GM19438 (cell line): ENCODE measurements around the gene PSMB7.

ENCODE experiments used
- ATAC-seq: cut with Tn5 transposase; IDR thresholded peaks from one replicate; pipeline ENCODE4 v1.9.1; 2021; ENCODE audit warnings: low read depth; ENCODE audit not compliant: unreplicated experiment

Gene PSMB7

DNA sequence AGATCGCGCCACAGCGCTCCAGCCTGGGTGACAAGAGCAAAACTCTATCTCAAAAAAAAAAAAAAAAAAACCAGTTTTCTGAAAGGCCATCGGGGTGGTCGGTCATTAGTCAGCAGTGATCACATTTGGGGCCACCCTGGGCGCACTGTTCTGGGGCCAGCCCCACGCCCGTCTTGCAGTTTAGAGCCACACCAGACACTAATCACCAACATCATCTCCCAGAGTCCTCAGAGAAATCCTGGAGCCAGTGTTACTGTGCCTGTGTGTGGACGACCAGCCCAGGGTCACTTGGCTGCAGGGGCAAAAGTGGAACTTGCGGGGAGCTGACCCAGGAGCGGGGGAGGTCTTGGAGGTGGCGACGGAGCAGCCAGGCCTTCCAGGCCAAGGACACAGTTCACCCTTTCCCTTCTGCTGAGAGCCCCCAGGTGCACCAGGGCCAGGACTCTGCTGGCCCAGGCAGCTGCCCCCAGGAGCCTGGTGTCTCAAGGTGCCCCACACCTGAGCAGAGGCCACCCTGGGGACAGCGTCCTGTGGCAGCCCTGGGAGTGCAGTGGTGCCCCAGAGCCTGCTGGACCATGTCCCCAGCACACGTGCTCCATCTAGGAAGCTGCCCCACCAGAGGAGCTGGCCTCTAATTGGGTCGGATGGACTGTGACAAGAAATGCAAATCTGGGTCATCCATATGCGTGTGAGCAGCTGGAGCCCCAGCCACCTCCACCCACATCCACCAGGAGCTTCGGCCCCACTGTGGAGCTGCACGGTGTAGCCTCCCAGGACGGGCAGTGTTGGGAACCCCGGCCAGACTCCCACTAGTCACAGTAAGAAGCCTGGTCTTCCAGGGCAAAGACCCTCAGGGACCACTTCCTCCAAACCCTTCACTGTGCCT, 106.4 kb downstream of the PSMB7 start:
- ATAC-seq, result no peak

DNA sequence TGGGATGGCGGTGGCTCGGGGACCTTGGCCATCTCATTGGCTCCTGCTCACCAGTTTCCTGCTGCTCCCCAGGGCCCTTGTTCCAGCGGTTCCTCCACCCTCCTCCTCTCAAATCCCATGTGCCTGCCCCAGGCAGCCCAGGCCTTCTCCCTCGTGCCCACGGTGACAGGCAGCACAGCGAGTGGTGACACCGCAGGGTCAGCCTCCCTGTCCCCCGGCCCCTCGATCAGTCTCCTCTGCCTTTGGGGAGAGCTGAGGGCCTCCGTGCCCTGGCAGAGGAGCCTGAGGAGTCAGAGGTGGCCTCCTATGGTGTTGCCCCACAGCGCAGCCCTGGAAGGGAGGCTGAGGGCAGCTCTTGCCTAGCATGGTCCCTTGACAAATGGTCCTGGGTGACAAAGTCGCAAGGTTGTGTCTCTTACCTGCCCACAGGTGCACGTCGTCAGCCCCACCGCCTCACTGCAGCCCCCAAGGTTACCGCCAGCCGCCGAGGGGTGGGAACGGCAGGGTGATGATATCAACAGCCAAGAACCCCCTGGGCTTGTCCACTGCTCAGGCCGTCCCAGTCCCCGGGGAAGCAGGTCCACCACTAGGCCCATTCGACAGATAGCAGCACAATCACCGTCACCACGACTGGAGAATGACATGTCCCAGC, 107.7 kb downstream of the PSMB7 start:
- no peak for ATAC-seq

DNA sequence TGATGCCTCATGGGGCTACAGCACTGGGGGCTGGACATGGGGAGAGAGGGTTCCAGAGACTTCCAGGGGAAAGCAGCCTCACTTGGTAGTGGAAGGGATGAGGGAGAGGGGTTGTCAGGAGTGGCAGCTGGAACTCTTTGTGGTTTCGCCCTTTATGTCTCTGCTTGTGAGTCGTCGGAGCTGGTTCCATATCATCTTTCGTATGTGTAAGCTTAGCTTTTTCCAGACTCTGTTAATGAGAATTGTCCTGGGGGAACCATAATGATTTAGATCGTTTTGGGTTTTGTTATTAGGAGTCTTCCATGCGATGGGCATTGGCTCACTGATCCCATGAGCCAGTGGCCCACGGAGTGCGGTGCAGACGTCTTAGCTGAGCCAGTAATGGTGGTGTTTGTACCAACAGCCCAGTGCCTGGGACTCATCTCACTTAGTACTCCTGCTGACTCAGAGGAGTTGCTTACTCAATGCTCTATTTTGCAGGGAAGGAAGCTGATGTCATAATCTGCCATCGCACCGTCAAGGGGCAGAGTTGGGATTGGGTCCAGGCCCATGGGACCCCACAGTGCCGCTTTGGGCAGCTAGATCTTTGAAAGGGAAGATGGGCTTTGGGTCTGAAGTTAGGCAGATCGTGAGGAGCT, 109.0 kb downstream of the PSMB7 start:
- ATAC-seq, result no peak

DNA sequence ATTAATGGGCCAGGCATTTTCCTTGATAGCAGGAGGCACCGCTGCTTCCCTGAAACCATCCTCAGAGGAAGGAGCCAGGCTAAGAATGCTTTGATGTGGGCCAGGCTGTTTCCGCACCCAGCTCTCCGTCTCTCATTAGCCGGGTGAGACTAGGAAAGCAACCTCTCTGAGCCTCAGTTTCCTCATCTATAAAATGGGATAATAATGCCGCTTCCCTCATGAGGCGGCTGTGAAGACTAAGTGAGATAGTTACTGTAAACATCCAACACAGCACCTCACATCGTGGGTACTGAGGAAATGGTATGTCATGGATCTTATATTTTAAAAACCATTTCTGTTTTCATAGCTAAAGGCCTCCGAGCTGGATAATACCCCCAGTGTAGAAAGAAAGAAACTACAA, 111.0 kb downstream of the PSMB7 start:
- no peak for ATAC-seq

DNA sequence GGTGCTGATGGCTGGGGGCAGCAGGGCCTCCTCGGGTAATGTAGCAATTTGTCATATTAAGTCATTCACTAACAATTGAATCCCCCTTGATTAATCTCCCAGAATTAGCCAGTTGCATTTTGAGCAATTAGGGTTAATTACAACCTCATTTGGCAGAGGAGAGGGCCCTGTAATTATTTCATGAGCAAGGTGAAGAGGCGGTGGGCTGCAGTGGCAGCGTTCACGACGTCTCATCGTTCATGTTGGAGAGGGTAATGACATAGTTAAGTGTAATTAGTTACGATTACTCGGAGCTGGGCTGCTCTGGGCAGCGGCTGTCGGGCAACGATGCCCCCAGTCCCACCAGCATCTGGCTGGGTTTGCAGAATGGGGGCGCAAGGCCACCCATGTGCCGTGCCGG, 111.5 kb downstream of the PSMB7 start:
- no peak for ATAC-seq
